ENCODE data around the gene DBH. TPM values are rescaled to one million over a fixed set of nuclear protein-coding genes. Genes with fewer than 3 reads are reported as not detected.

The DBH gene
- total and polyA plus RNA-seq, 2 donors (not counting 3 experiments of a cell fraction or from before 2014, with no cell fraction given) = not detected

- no peak overlapping the region for H3K27ac ChIP-seq (ENCODE audit: insufficient read depth, low read depth, low read length)
- FAIRE-seq (no peak), DNase-seq (ENCODE audit: low read depth, low spot score) (no peak)
- no peak overlapping the region for H2AFZ ChIP-seq (ENCODE audit: low read depth, low read length)
- no peak for TF ChIP-seq POLR2AphosphoS5 (IDR thresholded peaks at IDR 0.05; ENCODE audit: insufficient read depth, low read depth, low read length)
- dilution Hi-C loops (cut with MboI; ENCODE audit: extremely low pct_ligation_motif_present, low sequenced_read_pairs) (no loop called here), intact Hi-C loops (cut with micrococcal nuclease) (no loop called here)
- POLR2A ChIA-PET = no interaction called here
- no peak overlapping the region for H3K9ac ChIP-seq (replicated peaks; ENCODE audit: extremely low read depth, insufficient read depth, low read length)
- no peaks in the 10 kb centered on the region for H3K9me3 ChIP-seq (replicated peaks; ENCODE audit: control insufficient read depth, insufficient read depth, low read length)
- no peak overlapping the region for H3K4me2 ChIP-seq (ENCODE audit: insufficient read depth, low read length)
- CTCF ChIA-PET = no interaction called here
- H3K4me3 ChIP-seq (replicated peaks in 1 of 3; ENCODE audit: insufficient read depth in 1 of 3, low read depth in 1 of 3, low read length in 3 of 3) = no peak overlapping the region
- H3K4me1 ChIP-seq (ENCODE audit: control insufficient read depth, extremely low read depth, insufficient read depth, low read length) = no peaks in the 10 kb centered on the region
- peaks cover 0 to 3% of the 10 kb centered on the region in 2 experiments for H3K27me3 ChIP-seq (ENCODE audit: control insufficient read depth in 2 of 2, insufficient read depth in 2 of 2, low read length in 2 of 2)
- no peaks in the 10 kb centered on the region for H4K20me1 ChIP-seq (replicated peaks; ENCODE audit: control insufficient read depth, extremely low read depth, insufficient read depth, low read length)
- no TSS peak for BruUV-seq (replicated peaks)
- no peaks in the 10 kb centered on the region for H3K79me2 ChIP-seq (ENCODE audit: control insufficient read depth, insufficient read depth, low read length)
- H3K9me1 ChIP-seq (replicated peaks; ENCODE audit: control insufficient read depth, extremely low read depth, insufficient read depth, low read length) = no peaks in the 10 kb centered on the region
- H3K36me3 ChIP-seq (ENCODE audit: control insufficient read depth in 2 of 2, extremely low read depth in 1 of 2, insufficient read depth in 2 of 2, low read length in 2 of 2) = no peaks in the 10 kb centered on the region
Measured at GRCh38 chr9:133605856-133606707, 30.1 kb upstream of the DBH start.

- ChIA-PET POLR2A (no interaction called here), CTCF (no interaction called here)
- no peak for DNase-seq (ENCODE audit: low read depth, low spot score)
- TF ChIP-seq, protein P1, sequence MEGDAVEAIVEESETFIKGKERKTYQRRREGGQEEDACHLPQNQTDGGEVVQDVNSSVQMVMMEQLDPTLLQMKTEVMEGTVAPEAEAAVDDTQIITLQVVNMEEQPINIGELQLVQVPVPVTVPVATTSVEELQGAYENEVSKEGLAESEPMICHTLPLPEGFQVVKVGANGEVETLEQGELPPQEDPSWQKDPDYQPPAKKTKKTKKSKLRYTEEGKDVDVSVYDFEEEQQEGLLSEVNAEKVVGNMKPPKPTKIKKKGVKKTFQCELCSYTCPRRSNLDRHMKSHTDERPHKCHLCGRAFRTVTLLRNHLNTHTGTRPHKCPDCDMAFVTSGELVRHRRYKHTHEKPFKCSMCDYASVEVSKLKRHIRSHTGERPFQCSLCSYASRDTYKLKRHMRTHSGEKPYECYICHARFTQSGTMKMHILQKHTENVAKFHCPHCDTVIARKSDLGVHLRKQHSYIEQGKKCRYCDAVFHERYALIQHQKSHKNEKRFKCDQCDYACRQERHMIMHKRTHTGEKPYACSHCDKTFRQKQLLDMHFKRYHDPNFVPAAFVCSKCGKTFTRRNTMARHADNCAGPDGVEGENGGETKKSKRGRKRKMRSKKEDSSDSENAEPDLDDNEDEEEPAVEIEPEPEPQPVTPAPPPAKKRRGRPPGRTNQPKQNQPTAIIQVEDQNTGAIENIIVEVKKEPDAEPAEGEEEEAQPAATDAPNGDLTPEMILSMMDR (IDR thresholded peaks at IDR 0.05; ENCODE audit: extremely low read depth in 1 of 2, insufficient read depth in 1 of 2, low read depth in 1 of 2, low read length in 2 of 2) = no peak
- TF ChIP-seq FOS (IDR thresholded peaks at IDR 0.05; ENCODE audit: borderline replicate concordance, insufficient read depth, low read length) (no peak), MYC (IDR thresholded peaks at IDR 0.05; ENCODE audit: low read depth, low read length) (no peak), POLR2AphosphoS5 (IDR thresholded peaks at IDR 0.05; ENCODE audit: insufficient read depth, low read depth, low read length) (no peak), JUN (IDR thresholded peaks at IDR 0.05; ENCODE audit: borderline replicate concordance, insufficient read depth, insufficient read length, low read depth) (no peak), GATA2 (IDR thresholded peaks at IDR 0.05; ENCODE audit: insufficient read depth, insufficient read length, low read depth, low read length) (no peak), MAX (IDR thresholded peaks at IDR 0.05; ENCODE audit: insufficient read depth, insufficient read length) (no peak), EZH2 (IDR thresholded peaks at IDR 0.05; ENCODE audit: borderline replicate concordance, low read depth, low read length, severe bottlenecking) (no peak), POLR2A (IDR thresholded peaks at IDR 0.05; ENCODE audit: low read depth, low read length) (no peak)
- H3K79me2 ChIP-seq (ENCODE audit: control insufficient read depth, insufficient read depth, low read length) = no peaks in the 10 kb centered on the region
- H3K4me1 ChIP-seq (ENCODE audit: control insufficient read depth, extremely low read depth, insufficient read depth, low read length) = no peaks in the 10 kb centered on the region
- no peak overlapping the region for H3K4me3 ChIP-seq (replicated peaks in 1 of 3; ENCODE audit: insufficient read depth in 1 of 3, low read depth in 1 of 3, low read length in 3 of 3)
- H3K9me3 ChIP-seq (replicated peaks; ENCODE audit: control insufficient read depth, insufficient read depth, low read length) = no peaks in the 10 kb centered on the region
- H4K20me1 ChIP-seq (replicated peaks; ENCODE audit: control insufficient read depth, extremely low read depth, insufficient read depth, low read length) = no peaks in the 10 kb centered on the region
- no peak overlapping the region for H3K9ac ChIP-seq (replicated peaks; ENCODE audit: extremely low read depth, insufficient read depth, low read length)
- H3K36me3 ChIP-seq (ENCODE audit: control insufficient read depth in 2 of 2, extremely low read depth in 1 of 2, insufficient read depth in 2 of 2, low read length in 2 of 2) = no peaks in the 10 kb centered on the region
- no TSS peak for BruUV-seq (replicated peaks)
- no peak overlapping the region for H3K4me2 ChIP-seq (ENCODE audit: insufficient read depth, low read length)
- no peak for FAIRE-seq
- intact Hi-C loops (cut with micrococcal nuclease) = no loop called here
- peaks cover 0 to 3% of the 10 kb centered on the region in 2 experiments for H3K27me3 ChIP-seq (ENCODE audit: control insufficient read depth in 2 of 2, insufficient read depth in 2 of 2, low read length in 2 of 2)
- no peaks in the 10 kb centered on the region for H3K9me1 ChIP-seq (replicated peaks; ENCODE audit: control insufficient read depth, extremely low read depth, insufficient read depth, low read length)
- H3K27ac ChIP-seq (ENCODE audit: insufficient read depth, low read depth, low read length) = no peak overlapping the region
- H2AFZ ChIP-seq (ENCODE audit: low read depth, low read length) = no peak overlapping the region
- dilution Hi-C loops (cut with MboI; ENCODE audit: extremely low pct_ligation_motif_present, low sequenced_read_pairs) = no loop called here
Measured at GRCh38 chr9:133606708-133607025, 29.5 kb upstream of the DBH start.

Data from endothelial cell of umbilical vein (primary cell).